ENCODE results near the gene PITPNC1.

Gene PITPNC1

GRCh38 chr17:67546578-67547527 is 169.8 kb downstream of the PITPNC1 start:
- no peak for DNase-seq (ENCODE audit: low read depth in 2 of 2)

GRCh38 chr17:67548693-67549092 is 171.6 kb downstream of the PITPNC1 start:
- no peak for DNase-seq (ENCODE audit: low read depth in 2 of 2)

GRCh38 chr17:67549820-67550219 is 172.7 kb downstream of the PITPNC1 start:
- DNase-seq (ENCODE audit: low read depth in 2 of 2): no peak

- no peak for DNase-seq (ENCODE audit: low read depth in 2 of 2)
These were observed 177.6 kb downstream of the PITPNC1 start for GRCh38 chr17:67554634-67555033.

- DNase-seq (ENCODE audit: low read depth in 2 of 2): no peak
These were observed 178.8 kb downstream of the PITPNC1 start for GRCh38 chr17:67555855-67556254.

- DNase-seq (ENCODE audit: low read depth in 2 of 2): no peak
These were observed 180.2 kb downstream of the PITPNC1 start for GRCh38 chr17:67557052-67557845.

- no peak for DNase-seq (ENCODE audit: low read depth in 2 of 2)
These were observed 180.8 kb downstream of the PITPNC1 start for GRCh38 chr17:67557921-67558320.

GRCh38 chr17:67558740-67559380 is 181.8 kb downstream of the PITPNC1 start:
- DNase-seq (ENCODE audit: low read depth in 2 of 2): no peak

GRCh38 chr17:67559381-67559966 is 182.4 kb downstream of the PITPNC1 start:
- no peak for DNase-seq (ENCODE audit: low read depth in 2 of 2)

- DNase-seq (ENCODE audit: low read depth in 2 of 2): no peak
These were observed 184.9 kb downstream of the PITPNC1 start for GRCh38 chr17:67562005-67562404.

- DNase-seq (ENCODE audit: low read depth in 2 of 2): no peak
These were observed 186.7 kb downstream of the PITPNC1 start for GRCh38 chr17:67563692-67564228.

- DNase-seq (ENCODE audit: low read depth in 2 of 2): no peak
These were observed 188.0 kb downstream of the PITPNC1 start for GRCh38 chr17:67565068-67565467.

- DNase-seq (ENCODE audit: low read depth in 2 of 2): no peak
These were observed 189.6 kb downstream of the PITPNC1 start for GRCh38 chr17:67566656-67567055.

GRCh38 chr17:67569015-67569451 is 192.0 kb downstream of the PITPNC1 start:
- no peak for DNase-seq (ENCODE audit: low read depth in 2 of 2)

- DNase-seq (ENCODE audit: low read depth in 2 of 2): no peak
These were observed 192.8 kb downstream of the PITPNC1 start for GRCh38 chr17:67569873-67570272.

- DNase-seq (ENCODE audit: low read depth in 2 of 2): no peak
These were observed 193.7 kb downstream of the PITPNC1 start for GRCh38 chr17:67570797-67571196.

GRCh38 chr17:67571478-67571877 is 194.4 kb downstream of the PITPNC1 start:
- DNase-seq (ENCODE audit: low read depth in 2 of 2): no peak

- no peak for DNase-seq (ENCODE audit: low read depth in 2 of 2)
These were observed 197.0 kb downstream of the PITPNC1 start for GRCh38 chr17:67573987-67574657.

GRCh38 chr17:67574658-67575293 is 197.7 kb downstream of the PITPNC1 start:
- DNase-seq (ENCODE audit: low read depth in 2 of 2): no peak

GRCh38 chr17:67575325-67575724 is 198.2 kb downstream of the PITPNC1 start:
- no peak for DNase-seq (ENCODE audit: low read depth in 2 of 2)
